ENCODE measurements around the gene INSL3.

Gene INSL3

GRCh38 chr19:17860993-17861360 is 39.7 kb upstream of the INSL3 start:
- peak overlapping the region; percentile 66 for H3K27ac ChIP-seq (ENCODE audit: low read depth, low read length)
- TF ChIP-seq EZH2phosphoT487 (IDR thresholded peaks at IDR 0.05; ENCODE audit: borderline replicate concordance, low read length) (no peak), CTCF (IDR thresholded peaks at IDR 0.05; ENCODE audit: low read depth, low read length, poor library complexity, severe bottlenecking) (no peak)
- H3K79me2 ChIP-seq (ENCODE audit: control insufficient read depth, low read length): peaks cover 35% of the 10 kb centered on the region
- peaks cover 25% of the 10 kb centered on the region for H3K4me1 ChIP-seq (ENCODE audit: control insufficient read depth, low read length)
- no peaks in the 10 kb centered on the region for H3K27me3 ChIP-seq (ENCODE audit: control insufficient read depth, low read length)
- peak overlapping the region; percentile 85 for H3K4me3 ChIP-seq (ENCODE audit: low read length)
- H3K9me3 ChIP-seq (ENCODE audit: control insufficient read depth, insufficient read depth, low read length): no peaks in the 10 kb centered on the region
- H3K4me2 ChIP-seq (ENCODE audit: low read length): peak overlapping the region; percentile 74
- H3K36me3 ChIP-seq (ENCODE audit: control insufficient read depth, low read length): peaks cover 48% of the 10 kb centered on the region
- no peaks in the 10 kb centered on the region for H3K9me2 ChIP-seq (replicated peaks; ENCODE audit: control insufficient read depth, low read length)
- H3F3A ChIP-seq (ENCODE audit: control insufficient read depth, insufficient read depth): peaks cover 53% of the 10 kb centered on the region
- peaks cover 28% of the 10 kb centered on the region for H4K20me1 ChIP-seq (ENCODE audit: control insufficient read depth, insufficient read depth, low read depth, low read length)

- H3K36me3 ChIP-seq (ENCODE audit: control insufficient read depth, low read length): peaks cover 48% of the 10 kb centered on the region
- H3F3A ChIP-seq (ENCODE audit: control insufficient read depth, insufficient read depth): peaks cover 50% of the 10 kb centered on the region
- peaks cover 28% of the 10 kb centered on the region for H4K20me1 ChIP-seq (ENCODE audit: control insufficient read depth, insufficient read depth, low read depth, low read length)
Observed at GRCh38 chr19:17860331-17860992, 39.1 kb upstream of the INSL3 start.

GRCh38 chr19:17859533-17860330 is 38.4 kb upstream of the INSL3 start, which contains the start of gene RPL18A:
RPL18A (plus strand) TSS chr19:17859910; CDS start chr19:17859957, 47 bp downstream.
- Histone ChIP-seq H3K4me3 (ENCODE audit: low read length) (peak within 1 kb of the TSS; percentile 85), H3K27ac (ENCODE audit: low read depth, low read length) (peak within 1 kb of the TSS; percentile 66), H3K36me3 (ENCODE audit: control insufficient read depth, low read length) (peaks cover 48% of the 10 kb centered on the region), H3K27me3 (ENCODE audit: control insufficient read depth, low read length) (no peaks in the 10 kb centered on the region), H3K4me2 (ENCODE audit: low read length) (peak within 1 kb of the TSS; percentile 87), H4K20me1 (ENCODE audit: control insufficient read depth, insufficient read depth, low read depth, low read length) (peaks cover 28% of the 10 kb centered on the region), H3K4me1 (ENCODE audit: control insufficient read depth, low read length) (peaks cover 32% of the 10 kb centered on the region), H3K9me3 (ENCODE audit: control insufficient read depth, insufficient read depth, low read length) (no peaks in the 10 kb centered on the region), H3K9me2 (replicated peaks; ENCODE audit: control insufficient read depth, low read length) (no peaks in the 10 kb centered on the region), H3K79me2 (ENCODE audit: control insufficient read depth, low read length) (peaks cover 35% of the 10 kb centered on the region), H3F3A (ENCODE audit: control insufficient read depth, insufficient read depth) (peaks cover 43% of the 10 kb centered on the region)
- TF ChIP-seq CTCF (IDR thresholded peaks at IDR 0.05; ENCODE audit: low read depth, low read length, poor library complexity, severe bottlenecking) (peak; percentile 84), EZH2phosphoT487 (IDR thresholded peaks at IDR 0.05; ENCODE audit: borderline replicate concordance, low read length) (no peak)

More at GRCh38 chr19:17860331-17860992, 39.1 kb upstream of the INSL3 start:
- H3K9me3 ChIP-seq (ENCODE audit: control insufficient read depth, insufficient read depth, low read length): no peaks in the 10 kb centered on the region
- peaks cover 35% of the 10 kb centered on the region for H3K79me2 ChIP-seq (ENCODE audit: control insufficient read depth, low read length)
- TF ChIP-seq CTCF (IDR thresholded peaks at IDR 0.05; ENCODE audit: low read depth, low read length, poor library complexity, severe bottlenecking) (no peak), EZH2phosphoT487 (IDR thresholded peaks at IDR 0.05; ENCODE audit: borderline replicate concordance, low read length) (no peak)
- H3K9me2 ChIP-seq (replicated peaks; ENCODE audit: control insufficient read depth, low read length): no peaks in the 10 kb centered on the region
- H3K4me2 ChIP-seq (ENCODE audit: low read length): peak overlapping the region; percentile 74
- peak overlapping the region; percentile 66 for H3K27ac ChIP-seq (ENCODE audit: low read depth, low read length)
- H3K4me1 ChIP-seq (ENCODE audit: control insufficient read depth, low read length): peaks cover 29% of the 10 kb centered on the region
- H3K27me3 ChIP-seq (ENCODE audit: control insufficient read depth, low read length): no peaks in the 10 kb centered on the region
- H3K4me3 ChIP-seq (ENCODE audit: low read length): peak overlapping the region; percentile 85
